HG03354 (cell line): ENCODE data around the gene OSBPL2.

Experiments used
- ATAC-seq: cut with Tn5 transposase; IDR thresholded peaks from one replicate; pipeline ENCODE4 v1.9.1; 2021; ENCODE audit warnings: mild to moderate bottlenecking; ENCODE audit not compliant: unreplicated experiment, poor library complexity, severe bottlenecking

The OSBPL2 gene

GRCh38 chr20:62237801-62238568 lies at the start of gene OSBPL2:
OSBPL2 (plus strand) TSS chr20:62238521; CDS start chr20:62256185, 17,664 bp downstream.
- peak; percentile 96 for ATAC-seq

DNA sequence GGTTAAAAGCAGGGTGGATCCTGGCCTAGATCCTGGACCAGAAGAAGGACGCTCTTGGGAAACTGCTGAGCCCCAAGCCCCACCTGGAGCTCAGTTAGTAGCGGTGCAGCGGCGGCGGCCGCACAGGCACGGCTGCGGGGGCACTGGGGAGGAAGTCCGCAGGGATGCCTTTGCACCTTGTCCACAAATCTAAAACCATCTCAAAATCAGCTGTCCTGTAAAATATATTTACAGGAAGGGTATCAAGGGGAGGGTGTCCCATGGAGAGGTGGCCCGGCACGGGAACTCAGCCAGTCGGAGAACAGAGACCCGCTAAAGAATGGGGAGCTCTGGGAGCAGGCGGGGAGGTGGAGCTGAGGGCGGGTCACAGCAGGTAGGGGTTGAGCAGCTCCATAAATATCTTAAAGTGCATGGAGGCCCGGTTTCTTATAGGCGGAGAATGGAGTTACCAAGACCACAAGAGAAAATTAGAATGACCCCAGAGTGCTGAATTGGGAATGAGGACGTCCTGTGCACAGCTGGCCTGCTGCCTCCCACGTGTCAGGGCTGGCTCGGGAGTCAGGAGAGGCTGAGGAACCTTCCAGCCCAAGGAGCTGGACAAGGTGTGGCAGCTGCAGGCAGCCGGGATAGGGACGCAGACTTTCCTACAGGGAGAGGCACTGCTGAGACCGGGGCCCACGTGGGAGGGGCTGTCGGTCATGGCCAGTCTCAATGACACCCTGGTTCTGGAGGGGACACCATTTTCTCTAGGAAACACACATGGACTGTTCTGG lies 47.5 kb upstream of the OSBPL2 start:
- no peak for ATAC-seq

- ATAC-seq = no peak
Observed at GRCh38 chr20:62191781-62192559, 46.4 kb upstream of the OSBPL2 start.

DNA sequence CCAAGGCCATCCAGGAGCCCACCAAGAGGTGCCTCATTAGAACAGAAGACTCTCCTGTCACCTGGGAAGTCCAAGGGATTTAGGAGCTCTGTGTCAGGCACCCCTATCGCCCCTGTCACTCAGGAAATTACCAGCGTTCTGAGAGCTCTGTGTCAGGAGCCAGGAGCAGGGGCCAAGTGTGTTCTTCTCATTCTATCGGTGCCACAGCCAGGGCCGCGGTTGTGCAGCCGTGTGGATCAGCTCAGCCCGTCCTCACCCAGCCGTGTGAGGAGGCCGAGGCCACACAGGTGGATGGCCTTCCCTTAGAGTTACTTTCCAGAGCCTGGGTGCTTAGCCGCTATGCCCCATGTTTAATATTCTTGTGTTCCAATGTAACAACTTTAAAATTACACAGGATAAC lies 45.7 kb upstream of the OSBPL2 start:
- ATAC-seq = no peak

- ATAC-seq = no peak
Observed at GRCh38 chr20:62193079-62194025, 45.0 kb upstream of the OSBPL2 start.

DNA sequence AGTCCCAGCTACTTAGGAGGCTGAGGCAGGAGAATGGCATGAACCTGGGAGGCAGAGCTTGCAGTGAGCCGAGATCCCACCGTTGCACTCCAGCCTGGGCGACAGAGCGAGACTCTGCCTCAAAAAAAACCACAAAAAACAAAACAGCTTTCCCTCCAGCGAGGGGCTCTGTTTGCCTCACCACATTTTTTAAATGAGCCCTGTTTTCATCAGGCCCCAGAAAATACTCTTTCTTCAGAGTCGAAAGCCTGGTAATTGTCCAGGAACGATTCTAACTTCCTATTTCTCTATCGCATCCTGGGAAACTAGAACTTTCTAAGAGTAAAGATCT lies 43.3 kb upstream of the OSBPL2 start:
- ATAC-seq = no peak

GRCh38 chr20:62195736-62196135 lies 42.6 kb upstream of the OSBPL2 start:
- no peak for ATAC-seq

GRCh38 chr20:62196286-62196685 lies 42.0 kb upstream of the OSBPL2 start:
- ATAC-seq = no peak

GRCh38 chr20:62197311-62197710 lies 41.0 kb upstream of the OSBPL2 start:
- ATAC-seq = no peak

- ATAC-seq = no peak
Observed at GRCh38 chr20:62197801-62198200, 40.5 kb upstream of the OSBPL2 start.

DNA sequence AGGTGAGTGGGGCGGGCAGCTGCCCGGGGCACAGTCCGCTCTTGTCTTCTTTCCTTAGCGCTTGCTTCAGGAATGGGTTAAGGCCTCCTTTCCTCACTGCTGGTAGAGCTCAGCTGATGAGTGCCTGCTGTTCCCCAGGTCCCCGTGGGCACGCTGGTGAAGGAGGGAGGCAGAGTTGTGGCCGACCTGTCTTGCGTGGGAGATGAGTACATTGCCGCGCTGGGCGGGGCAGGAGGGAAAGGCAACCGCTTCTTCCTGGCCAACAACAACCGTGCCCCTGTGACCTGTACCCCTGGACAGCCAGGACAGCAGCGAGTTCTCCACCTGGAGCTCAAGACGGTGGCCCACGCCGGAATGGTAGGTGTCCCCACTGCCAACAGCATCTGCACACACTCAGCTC lies 39.8 kb upstream of the OSBPL2 start:
- ATAC-seq = no peak

GRCh38 chr20:62198931-62199330 lies 39.4 kb upstream of the OSBPL2 start:
- no peak for ATAC-seq

DNA sequence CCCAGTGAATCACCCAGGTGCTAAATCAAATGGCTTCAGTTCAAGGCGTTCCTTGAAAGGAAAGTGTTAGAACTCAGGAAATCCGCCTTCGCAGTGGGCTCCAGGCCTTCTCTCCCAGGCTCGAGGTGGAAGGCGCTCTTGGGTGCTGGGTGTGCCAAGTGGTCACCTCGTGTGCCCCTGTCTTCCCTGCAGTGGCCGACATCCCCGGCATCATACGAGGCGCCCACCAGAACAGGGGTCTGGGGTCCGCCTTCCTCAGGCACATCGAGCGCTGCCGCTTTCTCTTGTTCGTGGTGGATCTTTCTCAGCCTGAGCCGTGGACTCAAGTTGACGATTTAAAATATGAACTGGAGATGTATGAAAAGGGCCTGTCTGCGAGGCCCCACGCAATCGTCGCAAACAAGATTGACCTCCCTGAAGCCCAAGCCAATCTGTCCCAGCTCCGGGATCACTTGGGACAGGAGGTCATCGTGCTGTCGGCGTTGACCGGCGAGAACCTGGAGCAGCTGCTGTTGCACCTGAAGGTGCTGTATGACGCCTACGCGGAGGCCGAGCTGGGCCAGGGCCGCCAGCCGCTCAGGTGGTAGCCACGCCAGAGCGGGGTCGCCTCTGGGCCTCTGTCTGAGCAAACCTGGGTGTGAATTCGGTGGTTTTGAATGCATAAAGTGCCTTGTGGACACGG lies 37.7 kb upstream of the OSBPL2 start:
- no peak for ATAC-seq

- ATAC-seq = peak; percentile 71
Observed at GRCh38 chr20:62201173-62202082, 36.9 kb upstream of the OSBPL2 start.

DNA sequence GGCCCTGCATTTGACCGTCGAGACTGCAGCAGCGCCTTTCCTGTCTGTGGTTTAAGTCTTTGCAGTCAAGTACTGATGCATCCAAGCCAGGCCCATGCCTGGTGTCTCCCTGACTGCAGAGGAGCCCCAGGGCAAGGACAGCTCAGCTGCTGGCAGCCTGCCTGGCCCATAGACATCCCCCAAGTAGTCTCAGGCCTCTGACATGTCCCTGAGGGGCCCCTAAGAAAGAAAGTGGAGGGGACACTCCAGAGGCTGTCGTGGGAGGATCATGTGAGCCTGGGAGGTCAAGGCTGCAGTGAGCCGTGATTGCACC lies 36.3 kb upstream of the OSBPL2 start:
- ATAC-seq = peak; percentile 28

DNA sequence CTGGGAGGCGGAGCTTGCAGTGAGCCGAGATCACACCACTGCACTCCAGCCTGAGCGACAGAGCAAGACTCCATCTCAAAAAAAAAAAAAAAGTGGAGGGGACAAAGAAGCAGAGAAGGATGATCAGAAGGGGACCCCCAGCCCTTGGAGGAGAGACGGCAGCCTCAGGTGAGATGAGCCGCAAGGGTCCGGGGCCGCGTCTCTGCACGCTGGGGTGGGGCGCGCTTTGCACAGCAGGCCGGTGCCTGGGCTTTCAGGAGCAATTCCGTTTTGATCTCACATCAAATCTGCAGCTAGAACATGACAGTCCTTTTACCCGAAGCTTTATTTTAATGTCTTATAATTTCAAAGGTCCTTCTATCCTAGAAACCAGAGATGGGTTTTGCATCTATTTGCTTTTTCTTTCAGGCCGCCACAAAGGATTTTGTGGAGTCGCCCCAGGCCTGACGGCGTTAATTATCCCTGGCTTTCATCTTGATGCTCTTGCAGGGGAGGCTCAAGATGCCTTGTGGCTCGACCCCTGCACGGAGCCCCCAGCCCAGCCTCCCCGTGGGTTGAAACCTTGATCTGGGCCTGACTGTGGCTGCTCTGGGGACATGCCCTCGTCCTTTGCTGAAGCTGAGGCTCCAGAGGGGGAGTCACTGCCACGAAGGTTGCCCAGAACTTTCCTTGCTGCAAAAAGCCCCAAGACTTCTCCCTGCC lies 35.5 kb upstream of the OSBPL2 start:
- ATAC-seq = no peak

DNA sequence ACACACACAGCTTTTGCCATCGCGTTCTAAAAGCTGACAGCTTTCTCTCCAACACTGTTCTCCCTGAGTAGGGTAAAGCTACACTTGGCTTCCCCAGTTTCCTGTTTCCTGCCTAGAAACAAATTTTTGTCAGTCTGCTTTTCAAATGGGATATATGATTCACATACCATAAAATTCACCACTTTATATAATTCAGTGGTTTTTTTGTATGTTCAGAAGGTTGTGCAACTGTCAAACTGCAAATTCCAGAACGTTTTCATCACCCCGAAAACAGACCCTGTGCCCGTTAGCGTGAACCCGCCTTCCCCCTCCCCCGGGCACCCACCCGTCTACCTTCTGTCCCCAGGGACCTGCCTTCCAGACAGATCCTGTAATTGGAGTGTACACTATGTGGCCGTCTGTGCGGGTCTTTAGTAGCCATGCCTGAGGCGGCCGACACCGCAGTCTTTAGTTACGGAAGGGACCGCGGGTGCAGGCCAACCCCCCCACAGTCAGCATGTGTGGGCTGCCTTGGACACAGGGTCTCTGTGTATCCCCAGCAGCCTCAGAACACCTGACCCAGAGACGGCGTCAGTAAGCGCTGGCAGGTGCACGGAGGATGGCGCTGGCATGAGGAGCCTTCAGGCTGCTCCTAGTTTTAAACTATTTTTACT lies 34.8 kb upstream of the OSBPL2 start:
- ATAC-seq = no peak
